DND-41 (cell line): ENCODE data around the gene NCKAP5L.

Source experiments
- ATAC-seq: fragments of 200-7000 bp; cut with Tn5 transposase; 3 replicates; pipeline ENCODE4 v1.9.1; 2021; ENCODE audit warnings: low read depth; ENCODE audit not compliant: insufficient read depth
- DNase-seq: peaks from one replicate; pipeline ENCODE4 v3.0.0-alpha.2; 2020
- H2AFZ ChIP-seq: 2 replicates; pipeline ENCODE4 v1.6.0; 2012; ENCODE audit warnings: low read depth, low read length
- H3K27ac ChIP-seq: 2 replicates; pipeline ENCODE4 v1.5.1; 2012; ENCODE audit warnings: low read length, inconsistent platforms
- H3K27me3 ChIP-seq: fragments of 200-600 bp; sonication (generic); 2 replicates; pipeline ENCODE4 v1.6.0; 2012; ENCODE audit warnings: low read length, mild to moderate bottlenecking, inconsistent platforms; ENCODE audit not compliant: insufficient read depth, poor library complexity
- H3K36me3 ChIP-seq: 2 replicates; pipeline ENCODE4 v1.5.1; 2012; ENCODE audit warnings: low read length, inconsistent platforms; ENCODE audit not compliant: insufficient read depth
- H3K4me1 ChIP-seq: 2 replicates; pipeline ENCODE4 v1.5.1; 2012; ENCODE audit warnings: mild to moderate bottlenecking, low read length; ENCODE audit not compliant: insufficient read depth
- H3K4me2 ChIP-seq: 2 replicates; pipeline ENCODE4 v1.6.0; 2012; ENCODE audit warnings: mild to moderate bottlenecking, moderate library complexity, low read length, inconsistent platforms; ENCODE audit not compliant: insufficient read depth
- H3K4me3 ChIP-seq, 2 experiments: fragments of 200-600 bp in 1 of 2; shearing (Covaris generic) in 1 of 2; 2 replicates each; pipeline ENCODE4 v1.5.1; 2012 to 2016; ENCODE audit warnings: inconsistent platforms in 2 of 2, low read length in 2 of 2, mild to moderate bottlenecking in 2 of 2, low read depth in 1 of 2, moderate library complexity in 1 of 2
- H3K79me2 ChIP-seq: 2 replicates; pipeline ENCODE4 v1.6.0; 2012; ENCODE audit warnings: low read length, inconsistent platforms; ENCODE audit not compliant: insufficient read depth
- H3K9ac ChIP-seq: 2 replicates; pipeline ENCODE4 v1.6.0; 2012; ENCODE audit warnings: low read depth, mild to moderate bottlenecking, inconsistent platforms, low read length, moderate library complexity
- H3K9me3 ChIP-seq: 2 replicates; pipeline ENCODE4 v1.5.1; 2012; ENCODE audit warnings: low read length, moderate library complexity, mild to moderate bottlenecking, inconsistent platforms; ENCODE audit not compliant: insufficient read depth, severe bottlenecking
- H4K20me1 ChIP-seq: 2 replicates; pipeline ENCODE4 v1.6.0; 2012; ENCODE audit warnings: low read length; ENCODE audit not compliant: insufficient read depth
- EZH2 ChIP-seq: IDR thresholded peaks from 3 replicates; pipeline ENCODE4 v1.6.1; 2012; ENCODE audit warnings: borderline replicate concordance, low read depth, mild to moderate bottlenecking, moderate library complexity, low read length, inconsistent platforms; ENCODE audit not compliant: severe bottlenecking
- TF ChIP-seq, protein P1 (sequence below): IDR thresholded peaks from 2 replicates; pipeline ENCODE4 v1.5.1; 2012; ENCODE audit warnings: borderline replicate concordance, low read length, moderate library complexity, mild to moderate bottlenecking; ENCODE audit not compliant: poor library complexity, severe bottlenecking; ENCODE audit errors: extremely low read depth

NCKAP5L gene

GRCh38 chr12:49801141-49802063 lies 26.8 kb downstream of the NCKAP5L start:
- Histone ChIP-seq H4K20me1 (peaks cover 10% of the 10 kb centered on the region), H3K4me1 (no peaks in the 10 kb centered on the region), H2AFZ (no peak overlapping the region), H3K9me3 (no peaks in the 10 kb centered on the region), H3K9ac (no peak overlapping the region), H3K27ac (no peak overlapping the region), H3K27me3 (no peaks in the 10 kb centered on the region), H3K4me3 (no peak overlapping the region), H3K4me2 (no peak overlapping the region), H3K36me3 (peaks cover 80% of the 10 kb centered on the region), H3K79me2 (no peaks in the 10 kb centered on the region)
- TF ChIP-seq, protein P1, sequence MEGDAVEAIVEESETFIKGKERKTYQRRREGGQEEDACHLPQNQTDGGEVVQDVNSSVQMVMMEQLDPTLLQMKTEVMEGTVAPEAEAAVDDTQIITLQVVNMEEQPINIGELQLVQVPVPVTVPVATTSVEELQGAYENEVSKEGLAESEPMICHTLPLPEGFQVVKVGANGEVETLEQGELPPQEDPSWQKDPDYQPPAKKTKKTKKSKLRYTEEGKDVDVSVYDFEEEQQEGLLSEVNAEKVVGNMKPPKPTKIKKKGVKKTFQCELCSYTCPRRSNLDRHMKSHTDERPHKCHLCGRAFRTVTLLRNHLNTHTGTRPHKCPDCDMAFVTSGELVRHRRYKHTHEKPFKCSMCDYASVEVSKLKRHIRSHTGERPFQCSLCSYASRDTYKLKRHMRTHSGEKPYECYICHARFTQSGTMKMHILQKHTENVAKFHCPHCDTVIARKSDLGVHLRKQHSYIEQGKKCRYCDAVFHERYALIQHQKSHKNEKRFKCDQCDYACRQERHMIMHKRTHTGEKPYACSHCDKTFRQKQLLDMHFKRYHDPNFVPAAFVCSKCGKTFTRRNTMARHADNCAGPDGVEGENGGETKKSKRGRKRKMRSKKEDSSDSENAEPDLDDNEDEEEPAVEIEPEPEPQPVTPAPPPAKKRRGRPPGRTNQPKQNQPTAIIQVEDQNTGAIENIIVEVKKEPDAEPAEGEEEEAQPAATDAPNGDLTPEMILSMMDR, result no peak
- no peak for TF ChIP-seq EZH2
- DNase-seq, result no peak
- ATAC-seq, result no peak

DNA sequence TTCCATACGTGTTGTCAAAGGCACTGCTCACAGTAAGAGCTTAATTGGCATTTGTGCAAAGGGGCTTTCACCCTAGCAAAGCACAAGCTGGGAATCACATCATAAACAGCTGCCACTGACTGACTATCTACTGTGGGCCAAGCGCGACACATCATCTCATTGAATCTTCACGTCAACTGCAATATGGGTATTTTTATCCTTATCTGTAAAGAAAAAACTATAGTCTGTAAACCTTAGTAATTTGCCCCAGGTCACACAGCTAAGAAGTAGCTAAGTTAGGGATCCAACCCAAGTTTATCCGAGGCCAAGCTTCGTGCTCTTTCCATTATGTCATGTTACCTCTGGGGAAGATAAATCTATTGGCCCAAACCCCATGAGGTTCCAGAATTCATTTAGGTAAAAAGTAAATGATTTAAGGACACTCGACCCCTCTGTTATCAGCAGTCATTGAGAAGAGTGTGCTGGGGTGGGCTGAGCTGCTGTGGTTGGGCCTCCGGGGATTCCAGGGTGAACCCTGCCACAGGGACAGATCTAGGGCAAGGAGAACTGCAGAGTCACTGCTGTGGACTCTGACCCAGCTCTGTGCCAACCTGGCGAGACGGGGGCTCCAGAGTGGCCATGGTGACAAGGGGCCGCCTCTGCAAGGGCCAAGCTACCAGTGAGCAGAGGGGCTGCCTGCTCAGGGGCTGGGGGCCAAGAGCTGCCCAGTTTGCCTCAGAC lies 27.6 kb downstream of the NCKAP5L start:
- Histone ChIP-seq H3K4me1 (no peaks in the 10 kb centered on the region), H3K4me3 (no peak overlapping the region), H3K27ac (no peak overlapping the region), H3K27me3 (no peaks in the 10 kb centered on the region), H3K4me2 (no peak overlapping the region), H3K36me3 (peaks cover 82% of the 10 kb centered on the region), H2AFZ (no peak overlapping the region), H3K9ac (no peak overlapping the region), H3K9me3 (no peaks in the 10 kb centered on the region), H4K20me1 (peaks cover 8% of the 10 kb centered on the region; the same call in 1 of the 2 replicates), H3K79me2 (no peaks in the 10 kb centered on the region)
- ATAC-seq (no peak), DNase-seq (no peak)
- no peak for TF ChIP-seq EZH2
- TF ChIP-seq, protein P1, result no peak

- Histone ChIP-seq H3K36me3 (peaks cover 68% of the 10 kb centered on the region), H3K4me3 (no peak overlapping the region)
- TF ChIP-seq, protein P1, result no peak
- no peak for TF ChIP-seq EZH2
These were observed 29.3 kb downstream of the NCKAP5L start for GRCh38 chr12:49798934-49799333.

More at GRCh38 chr12:49798934-49799333, 29.3 kb downstream of the NCKAP5L start:
- H3K4me1 ChIP-seq, result no peaks in the 10 kb centered on the region
- ATAC-seq, result no peak
- no peaks in the 10 kb centered on the region for H3K27me3 ChIP-seq
- no peak overlapping the region for H3K27ac ChIP-seq
- H3K79me2 ChIP-seq, result no peaks in the 10 kb centered on the region
- DNase-seq, result no peak
- no peak overlapping the region for H2AFZ ChIP-seq
- 0 out of 2 replicates have a peak, but pooled peaks cover 4% of the 10 kb centered on the region for H4K20me1 ChIP-seq
- H3K4me2 ChIP-seq, result no peak overlapping the region
- H3K9me3 ChIP-seq, result no peaks in the 10 kb centered on the region
- H3K9ac ChIP-seq, result no peak overlapping the region
